Testis (tissue), 2 donors: ENCODE measurements around the gene CYP2C19.

Experiments used
- CTCF ChIP-seq, 3 experiments: fragments of 450-650 bp in 2 of 3; fragments of 200-600 bp in 1 of 3; sonication (generic) in 1 of 3; IDR thresholded peaks; one replicate each; pipeline ENCODE4 v1.5.1; 2016 to 2019; ENCODE audit warnings: antibody characterized with exemption in 3 of 3, mild to moderate bottlenecking in 2 of 3, moderate library complexity in 1 of 3
- POLR2A ChIP-seq: fragments of 450-650 bp; IDR thresholded peaks from one replicate; pipeline ENCODE4 v1.6.1; 2017; ENCODE audit warnings: antibody characterized with exemption, mild to moderate bottlenecking, moderate library complexity

- no peak for TF ChIP-seq CTCF (IDR thresholded peaks at IDR 0.05)
- no peak for TF ChIP-seq POLR2A
These were observed 23.9 kb upstream of the CYP2C19 start for GRCh38 chr10:94738588-94738987.
